HepG2 (cell line): ENCODE data around the gene IL1RAPL2. TPM values are rescaled to one million over a fixed set of nuclear protein-coding genes. Genes with fewer than 3 reads are reported as not detected.
"Not testable (repeated sequence)": the region's sequence is repeated elsewhere in the genome, so short reads cannot be mapped to it uniquely, and the experiment has no call there.

Experiments
- ATAC-seq: fragments of 200-7000 bp; cut with Tn5 transposase; 3 replicates; pipeline ENCODE4 v1.9.1; 2020; ENCODE audit warnings: mild to moderate bottlenecking, moderate library complexity
- BruUV-seq: library from RNA; stranded (reverse); fragments of 400-500 nt; replicated peaks from 2 replicates; lab custom pipeline; 2021; lab: Mats Ljungman, UMichigan
- CTCF ChIA-PET: fragments of 300-600 bp; formaldehyde crosslinking; extraction: SDS; loops from one replicate; lab custom pipeline; 2021; ENCODE audit warnings: low total read pairs, inconsistent platforms, low intra/inter-chr PET ratio; lab: Yijun Ruan, JAX
- POLR2A ChIA-PET: fragments of 350-600 bp; sonication (Branson Sonifier 250); formaldehyde crosslinking; loops from one replicate; lab custom pipeline; 2020; ENCODE audit warnings: antibody characterized with exemption, inconsistent platforms; lab: Yijun Ruan, JAX
- DNase-seq: peaks from one replicate; pipeline ENCODE4 v3.0.0-alpha.2; 2015; ENCODE audit warnings: low spot score
- FAIRE-seq: peaks from 3 replicates; lab custom pipeline; 2011; peaks lifted over from hg19 to GRCh38; lab: Jason Lieb, UNC
- H2AFZ ChIP-seq: one replicate; pipeline ENCODE4 v1.6.1; 2011; ENCODE audit warnings: low read length, inconsistent platforms
- H3K27ac ChIP-seq: fragments of 300-600 bp; 3 replicates; pipeline ENCODE4 v1.8.0; 2011; ENCODE audit warnings: mixed run types, mild to moderate bottlenecking, mixed read lengths, low read length, inconsistent platforms; ENCODE audit not compliant: insufficient read depth; ENCODE audit errors: extremely low read length
- H3K27me3 ChIP-seq, 2 experiments: fragments of 200-600 bp in 1 of 2; 2 replicates in 1 of 2; 3 replicates in 1 of 2; pipeline versions ENCODE4 v1.6.0 to v1.8.0; 2011; ENCODE audit warnings: low read length in 2 of 2, mild to moderate bottlenecking in 2 of 2, moderate library complexity in 2 of 2, inconsistent platforms in 1 of 2; ENCODE audit not compliant: insufficient read depth in 2 of 2, control insufficient read depth in 1 of 2
- H3K36me3 ChIP-seq, 2 experiments: fragments of 200-600 bp in 1 of 2; replicated peaks in 1 of 2; 2 replicates in 1 of 2; 3 replicates in 1 of 2; pipeline versions ENCODE4 v1.5.1 to v1.8.0; 2011; ENCODE audit warnings: low read length in 2 of 2, inconsistent platforms in 1 of 2; ENCODE audit not compliant: insufficient read depth in 2 of 2, control insufficient read depth in 1 of 2
- H3K4me1 ChIP-seq: 2 replicates; pipeline ENCODE4 v1.5.1; 2012; ENCODE audit warnings: low read length, inconsistent platforms; ENCODE audit not compliant: insufficient read depth
- H3K4me2 ChIP-seq: 2 replicates; pipeline ENCODE4 v1.6.0; 2011; ENCODE audit warnings: low read depth, low read length, inconsistent platforms
- H3K4me3 ChIP-seq, 3 experiments: fragments of 200-600 bp in 1 of 3; sonication (generic), shearing (Covaris generic) in 1 of 3; replicated peaks in 1 of 3; 2 replicates each; pipeline ENCODE4 v1.5.1; 2011 to 2016; ENCODE audit warnings: low read length in 3 of 3, inconsistent platforms in 2 of 3, low read depth in 2 of 3, mild to moderate bottlenecking in 2 of 3, control low read depth in 1 of 3, mixed read lengths in 1 of 3; ENCODE audit not compliant: insufficient read depth in 1 of 3
- H3K79me2 ChIP-seq: one replicate; pipeline ENCODE4 v1.6.1; 2011; ENCODE audit warnings: low read length, inconsistent platforms; ENCODE audit not compliant: insufficient read depth
- H3K9ac ChIP-seq: 2 replicates; pipeline ENCODE4 v1.6.0; 2011; ENCODE audit warnings: mild to moderate bottlenecking, low read depth, low read length, inconsistent platforms; ENCODE audit not compliant: insufficient read depth
- H3K9me3 ChIP-seq: 2 replicates; pipeline ENCODE4 v1.5.1; 2012; ENCODE audit warnings: mild to moderate bottlenecking, low read length
- H4K20me1 ChIP-seq: 2 replicates; pipeline ENCODE4 v1.6.0; 2011; ENCODE audit warnings: inconsistent platforms, mild to moderate bottlenecking, low read length, moderate library complexity; ENCODE audit not compliant: insufficient read depth
- BCL6 ChIP-seq: IDR thresholded peaks from 2 replicates; pipeline ENCODE4 v1.6.1; 2016; ENCODE audit warnings: missing genetic modification reagents, missing compliant biosample characterization
- MYC ChIP-seq: sonication (generic); formaldehyde crosslinking; IDR thresholded peaks from 2 replicates; pipeline ENCODE4 v1.9.0; 2021; ENCODE audit warnings: missing genetic modification reagents, borderline replicate concordance
- SNAPC2 ChIP-seq: sonication (generic); formaldehyde crosslinking; IDR thresholded peaks from 2 replicates; pipeline ENCODE4 v1.8.1; 2022; ENCODE audit warnings: mild to moderate bottlenecking, missing genetic modification reagents
- STAT5B ChIP-seq: sonication (generic); formaldehyde crosslinking; IDR thresholded peaks from 2 replicates; pipeline ENCODE4 v1.4.0; 2020; ENCODE audit warnings: missing genetic modification reagents
- ZNF207 ChIP-seq: fragments of 450-650 bp; IDR thresholded peaks from 2 replicates; pipeline ENCODE4 v1.6.1; 2016; ENCODE audit warnings: antibody characterized with exemption, borderline replicate concordance
- WGBS: methylation state at CpG from one replicate; pipeline ENCODE4 v1.1.6; 2017; ENCODE audit warnings: low lambda C conversion rate; 5-methylcytosine and 5-hydroxymethylcytosine counted together
- in situ Hi-C: cut with HindIII; loops from 2 replicates; pipeline ENCODE4 v1.10.0; 2017; ENCODE audit warnings: low pct_unique_long_range_greater_than_20kb; ENCODE audit not compliant: extremely low pct_ligation_motif_present
- intact Hi-C: fragments of 100-400 bp; cut with micrococcal nuclease; formaldehyde crosslinking; loops from one replicate; pipeline ENCODE4 v1.10.0; 2022; ENCODE audit not compliant: unreplicated experiment
- polyA plus RNA-seq, 8 experiments: library from polyadenylated mRNA; depleted of rRNA in 3 of 8; stranded (reverse) in 7 of 8; unstranded in 1 of 8; fragments of >200 nt; fragmentation: Illumina TruSeq in 4 of 8; extraction: Trizol in 4 of 8; gene quantifications; 2 replicates each; pipeline versions ENCODE4 v1.2.1 to v1.2.3, GENCODE V29; 2011 to 2016; ENCODE audit warnings: low read depth in 4 of 8, missing spikeins in 1 of 8, mixed read lengths in 1 of 8; ENCODE audit not compliant: insufficient read depth in 1 of 8
- total RNA-seq, 5 experiments: library from RNA; depleted of rRNA; stranded (reverse); fragments of >200 nt; fragmentation: Illumina TruSeq; extraction: Trizol; gene quantifications; 2 replicates each; pipeline ENCODE4 v1.2.3, GENCODE V29; 2016; ENCODE audit warnings: low read depth in 1 of 5
- TF ChIP-seq, protein P1 (sequence below): sonication (generic); formaldehyde crosslinking; IDR thresholded peaks from 2 replicates; pipeline ENCODE4 v1.4.0; 2020; ENCODE audit warnings: missing genetic modification reagents, borderline replicate concordance
- TF ChIP-seq, protein P2 (sequence below): sonication (generic); formaldehyde crosslinking; IDR thresholded peaks from 2 replicates; pipeline ENCODE4 v1.4.0; 2020; ENCODE audit warnings: mild to moderate bottlenecking, low read depth, missing genetic modification reagents

IL1RAPL2 gene
- total and polyA plus RNA-seq, 2 of the 13 experiments (the other 11 are each of a cell fraction or from before 2014, with no cell fraction given) = not detected

DNA sequence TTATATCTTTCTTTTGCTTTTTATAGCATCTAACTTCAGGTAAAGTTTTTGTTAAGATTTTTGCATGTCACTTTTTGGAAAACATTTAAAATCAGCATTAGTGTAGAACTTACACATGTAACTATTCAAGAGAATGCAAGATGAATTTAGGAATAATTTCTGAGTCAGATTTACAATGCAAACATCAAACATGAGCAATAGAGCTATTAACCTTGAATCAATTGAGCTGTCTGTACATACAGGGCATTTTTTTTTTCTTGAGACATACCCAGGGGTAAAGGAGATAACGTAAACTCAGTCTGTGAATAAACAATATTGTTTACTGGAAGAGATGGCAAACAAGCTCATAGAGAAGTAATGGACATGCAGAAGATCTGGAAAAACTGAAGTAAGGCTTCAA, 311.5 kb downstream of the IL1RAPL2 start (continued):
- TF ChIP-seq, protein P1, sequence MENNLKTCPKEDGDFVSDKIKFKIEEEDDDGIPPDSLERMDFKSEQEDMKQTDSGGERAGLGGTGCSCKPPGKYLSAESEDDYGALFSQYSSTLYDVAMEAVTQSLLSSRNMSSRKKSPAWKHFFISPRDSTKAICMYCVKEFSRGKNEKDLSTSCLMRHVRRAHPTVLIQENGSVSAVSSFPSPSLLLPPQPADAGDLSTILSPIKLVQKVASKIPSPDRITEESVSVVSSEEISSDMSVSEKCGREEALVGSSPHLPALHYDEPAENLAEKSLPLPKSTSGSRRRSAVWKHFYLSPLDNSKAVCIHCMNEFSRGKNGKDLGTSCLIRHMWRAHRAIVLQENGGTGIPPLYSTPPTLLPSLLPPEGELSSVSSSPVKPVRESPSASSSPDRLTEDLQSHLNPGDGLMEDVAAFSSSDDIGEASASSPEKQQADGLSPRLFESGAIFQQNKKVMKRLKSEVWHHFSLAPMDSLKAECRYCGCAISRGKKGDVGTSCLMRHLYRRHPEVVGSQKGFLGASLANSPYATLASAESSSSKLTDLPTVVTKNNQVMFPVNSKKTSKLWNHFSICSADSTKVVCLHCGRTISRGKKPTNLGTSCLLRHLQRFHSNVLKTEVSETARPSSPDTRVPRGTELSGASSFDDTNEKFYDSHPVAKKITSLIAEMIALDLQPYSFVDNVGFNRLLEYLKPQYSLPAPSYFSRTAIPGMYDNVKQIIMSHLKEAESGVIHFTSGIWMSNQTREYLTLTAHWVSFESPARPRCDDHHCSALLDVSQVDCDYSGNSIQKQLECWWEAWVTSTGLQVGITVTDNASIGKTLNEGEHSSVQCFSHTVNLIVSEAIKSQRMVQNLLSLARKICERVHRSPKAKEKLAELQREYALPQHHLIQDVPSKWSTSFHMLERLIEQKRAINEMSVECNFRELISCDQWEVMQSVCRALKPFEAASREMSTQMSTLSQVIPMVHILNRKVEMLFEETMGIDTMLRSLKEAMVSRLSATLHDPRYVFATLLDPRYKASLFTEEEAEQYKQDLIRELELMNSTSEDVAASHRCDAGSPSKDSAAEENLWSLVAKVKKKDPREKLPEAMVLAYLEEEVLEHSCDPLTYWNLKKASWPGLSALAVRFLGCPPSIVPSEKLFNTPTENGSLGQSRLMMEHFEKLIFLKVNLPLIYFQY (CRISPR knock-in tag) = no peak
- TF ChIP-seq, protein P2, sequence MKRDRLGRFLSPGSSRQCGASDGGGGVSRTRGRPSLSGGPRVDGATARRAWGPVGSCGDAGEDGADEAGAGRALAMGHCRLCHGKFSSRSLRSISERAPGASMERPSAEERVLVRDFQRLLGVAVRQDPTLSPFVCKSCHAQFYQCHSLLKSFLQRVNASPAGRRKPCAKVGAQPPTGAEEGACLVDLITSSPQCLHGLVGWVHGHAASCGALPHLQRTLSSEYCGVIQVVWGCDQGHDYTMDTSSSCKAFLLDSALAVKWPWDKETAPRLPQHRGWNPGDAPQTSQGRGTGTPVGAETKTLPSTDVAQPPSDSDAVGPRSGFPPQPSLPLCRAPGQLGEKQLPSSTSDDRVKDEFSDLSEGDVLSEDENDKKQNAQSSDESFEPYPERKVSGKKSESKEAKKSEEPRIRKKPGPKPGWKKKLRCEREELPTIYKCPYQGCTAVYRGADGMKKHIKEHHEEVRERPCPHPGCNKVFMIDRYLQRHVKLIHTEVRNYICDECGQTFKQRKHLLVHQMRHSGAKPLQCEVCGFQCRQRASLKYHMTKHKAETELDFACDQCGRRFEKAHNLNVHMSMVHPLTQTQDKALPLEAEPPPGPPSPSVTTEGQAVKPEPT = no peak
- TF ChIP-seq MYC (CRISPR knock-in tag) = no peak

DNA sequence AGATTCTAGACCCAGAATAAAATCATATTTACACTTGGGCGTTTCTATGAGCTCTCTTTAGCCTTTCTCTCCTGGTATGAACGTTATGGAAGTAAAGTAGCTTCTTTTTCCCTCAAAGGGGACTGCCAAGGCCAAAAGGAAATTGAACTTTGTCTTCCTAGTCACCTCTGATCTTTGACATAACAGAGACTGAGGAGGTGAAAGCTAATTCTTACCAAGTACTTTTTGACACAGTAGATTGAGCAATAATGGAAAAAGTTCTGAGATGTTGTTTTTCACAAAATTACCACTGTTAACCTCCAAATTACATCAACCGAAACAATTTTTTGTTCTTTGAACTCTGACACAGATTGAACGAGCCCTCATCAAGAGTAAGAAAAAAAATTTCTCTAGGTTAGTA, 336.1 kb downstream of the IL1RAPL2 start:
- Histone ChIP-seq H3K9ac (no peak overlapping the region), H3K27ac (no peak overlapping the region), H4K20me1 (no peaks in the 10 kb centered on the region), H3K9me3 (no peaks in the 10 kb centered on the region), H3K27me3 (no peaks in the 10 kb centered on the region), H3K79me2 (no peaks in the 10 kb centered on the region), H2AFZ (no peak overlapping the region), H3K4me1 (no peaks in the 10 kb centered on the region), H3K4me3 (no peak overlapping the region), H3K4me2 (no peak overlapping the region), H3K36me3 (no peaks in the 10 kb centered on the region)
- TF ChIP-seq BCL6 (CRISPR knock-in tag) = no peak
- TF ChIP-seq ZNF207 = no peak
- no peak for TF ChIP-seq STAT5B (CRISPR knock-in tag)
- TF ChIP-seq SNAPC2 (CRISPR knock-in tag) = no peak
- in situ Hi-C loops (no loop called here), intact Hi-C loops (no loop called here)
- 0% methylated on average over 4 of the region's 4 CpGs for WGBS
- ATAC-seq (no peak), DNase-seq (no peak), FAIRE-seq (no peak)
- CTCF ChIA-PET = no interaction called here
- POLR2A ChIA-PET = no interaction called here
- BruUV-seq = no TSS peak

DNA sequence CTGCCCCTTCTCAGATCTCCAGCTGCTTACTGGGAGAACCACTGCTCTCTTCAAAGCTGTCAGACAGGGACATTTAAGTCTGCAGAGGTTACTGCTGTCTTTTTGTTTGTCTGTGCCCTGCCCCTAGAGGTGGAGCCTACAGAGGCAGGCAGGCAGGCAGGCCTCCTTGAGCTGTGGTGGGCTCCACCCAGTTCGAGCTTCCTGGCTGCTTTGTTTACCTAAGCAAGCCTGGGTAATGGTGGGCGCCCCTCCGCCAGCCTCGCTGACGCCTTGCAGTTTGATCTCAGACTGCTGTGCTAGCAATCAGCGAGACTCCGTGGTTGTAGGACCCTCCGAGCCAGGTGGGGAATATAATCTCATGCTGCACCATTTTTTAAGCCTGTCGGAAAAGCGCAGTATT, 343.7 kb downstream of the IL1RAPL2 start:
- H3K9ac ChIP-seq, H3K4me1 ChIP-seq, in situ Hi-C loops, H3K9me3 ChIP-seq, H3K27me3 ChIP-seq, H4K20me1 ChIP-seq, H3K4me3 ChIP-seq, H3K79me2 ChIP-seq, BruUV-seq, H3K36me3 ChIP-seq, FAIRE-seq, H2AFZ ChIP-seq, intact Hi-C loops, DNase-seq, H3K4me2 ChIP-seq, H3K27ac ChIP-seq, ATAC-seq, CTCF ChIA-PET, POLR2A ChIA-PET: not testable (repeated sequence)
- no CpG with 5 or more reads among the region's 10 CpGs for WGBS
